A549 (cell line): ENCODE measurements around the gene APCDD1L.

Source experiments
- CHD2 ChIP-seq: fragments of 150-350 bp; IDR thresholded peaks from 2 replicates; pipeline ENCODE4 v1.6.1; 2014; ENCODE audit warnings: low read length; ENCODE audit not compliant: partially characterized antibody
- ESRRA ChIP-seq: fragments of 150-350 bp; IDR thresholded peaks from 2 replicates; pipeline ENCODE4 v1.6.1; 2014; ENCODE audit warnings: mild to moderate bottlenecking, low read length, borderline replicate concordance
- MAFK ChIP-seq: fragments of 450-650 bp; IDR thresholded peaks from 2 replicates; pipeline ENCODE4 v1.6.1; 2014; ENCODE audit not compliant: partially characterized antibody
- POLR2A ChIP-seq: IDR thresholded peaks from 2 replicates; pipeline ENCODE4 v1.6.1; 2012; ENCODE audit warnings: mild to moderate bottlenecking, low read length
- POLR2AphosphoS2 ChIP-seq: conservative IDR thresholded peaks from 2 replicates; pipeline ENCODE4 v1.6.1; 2012; ENCODE audit warnings: low read length, improper control_type of control experiment, inconsistent platforms
- RFX5 ChIP-seq: fragments of 450-650 bp; IDR thresholded peaks from 2 replicates; pipeline ENCODE4 v1.7.1; 2014; ENCODE audit warnings: antibody characterized with exemption, mild to moderate bottlenecking, moderate library complexity
- TP53 ChIP-seq: fragments of 250-450 bp; sonication (Bioruptor Pico); IDR thresholded peaks from 2 replicates; pipeline ENCODE4 v1.5.0; 2021; ENCODE audit warnings: mild to moderate bottlenecking, moderate library complexity
- TF ChIP-seq, protein P1 (sequence below): fragments of >200 bp; sonication (Bioruptor Twin); formaldehyde crosslinking; IDR thresholded peaks from 3 replicates; pipeline ENCODE4 v1.5.1; 2016
- TF ChIP-seq, protein P2 (sequence below): fragments of 150-350 bp; IDR thresholded peaks from 2 replicates; pipeline ENCODE4 v1.6.1; 2014; ENCODE audit warnings: low read depth, mild to moderate bottlenecking, low read length

DNA sequence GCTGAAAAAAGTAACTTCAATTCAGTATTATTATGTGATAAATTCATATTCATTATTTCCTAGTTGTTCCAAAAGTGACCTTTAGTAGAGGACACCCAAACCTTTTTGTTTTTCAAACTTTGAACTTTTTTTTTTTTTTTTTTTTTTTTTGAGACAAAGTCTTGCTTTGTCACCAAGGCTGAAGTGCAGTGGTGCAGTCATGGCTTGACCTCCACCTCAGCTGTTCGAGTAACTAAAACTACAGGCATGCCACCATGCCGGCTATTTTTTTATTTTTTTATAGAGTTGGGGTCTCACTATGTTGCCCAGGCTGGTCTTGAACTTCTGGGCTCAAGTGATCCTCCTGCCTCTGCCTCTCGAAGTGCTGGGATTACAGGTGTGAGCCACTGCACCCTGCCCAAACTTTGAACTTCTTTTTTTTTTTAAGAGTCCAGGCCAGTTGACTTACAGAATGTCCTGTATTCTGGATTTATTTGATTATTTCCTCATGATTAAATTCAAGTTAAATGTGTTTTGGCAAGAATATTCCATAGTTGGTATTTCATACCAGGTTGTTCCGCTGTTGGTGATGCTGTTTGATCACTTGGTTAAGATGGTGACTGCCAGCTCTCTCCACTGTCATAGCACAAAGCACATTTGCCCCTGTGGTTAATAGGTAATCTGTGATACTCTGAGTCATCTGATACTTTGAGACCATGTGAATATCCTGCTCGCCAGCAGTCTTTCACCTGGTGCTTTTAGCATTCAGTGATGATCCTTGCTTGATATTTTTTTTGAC lies 78.1 kb downstream of the APCDD1L start:
- TF ChIP-seq POLR2AphosphoS2 (no peak), POLR2A (no peak), RFX5 (no peak), ESRRA (no peak), MAFK (no peak), CHD2 (no peak), TP53 (CRISPR knock-in tag) (no peak)
- TF ChIP-seq, protein P1, sequence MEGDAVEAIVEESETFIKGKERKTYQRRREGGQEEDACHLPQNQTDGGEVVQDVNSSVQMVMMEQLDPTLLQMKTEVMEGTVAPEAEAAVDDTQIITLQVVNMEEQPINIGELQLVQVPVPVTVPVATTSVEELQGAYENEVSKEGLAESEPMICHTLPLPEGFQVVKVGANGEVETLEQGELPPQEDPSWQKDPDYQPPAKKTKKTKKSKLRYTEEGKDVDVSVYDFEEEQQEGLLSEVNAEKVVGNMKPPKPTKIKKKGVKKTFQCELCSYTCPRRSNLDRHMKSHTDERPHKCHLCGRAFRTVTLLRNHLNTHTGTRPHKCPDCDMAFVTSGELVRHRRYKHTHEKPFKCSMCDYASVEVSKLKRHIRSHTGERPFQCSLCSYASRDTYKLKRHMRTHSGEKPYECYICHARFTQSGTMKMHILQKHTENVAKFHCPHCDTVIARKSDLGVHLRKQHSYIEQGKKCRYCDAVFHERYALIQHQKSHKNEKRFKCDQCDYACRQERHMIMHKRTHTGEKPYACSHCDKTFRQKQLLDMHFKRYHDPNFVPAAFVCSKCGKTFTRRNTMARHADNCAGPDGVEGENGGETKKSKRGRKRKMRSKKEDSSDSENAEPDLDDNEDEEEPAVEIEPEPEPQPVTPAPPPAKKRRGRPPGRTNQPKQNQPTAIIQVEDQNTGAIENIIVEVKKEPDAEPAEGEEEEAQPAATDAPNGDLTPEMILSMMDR = no peak
- TF ChIP-seq, protein P2, sequence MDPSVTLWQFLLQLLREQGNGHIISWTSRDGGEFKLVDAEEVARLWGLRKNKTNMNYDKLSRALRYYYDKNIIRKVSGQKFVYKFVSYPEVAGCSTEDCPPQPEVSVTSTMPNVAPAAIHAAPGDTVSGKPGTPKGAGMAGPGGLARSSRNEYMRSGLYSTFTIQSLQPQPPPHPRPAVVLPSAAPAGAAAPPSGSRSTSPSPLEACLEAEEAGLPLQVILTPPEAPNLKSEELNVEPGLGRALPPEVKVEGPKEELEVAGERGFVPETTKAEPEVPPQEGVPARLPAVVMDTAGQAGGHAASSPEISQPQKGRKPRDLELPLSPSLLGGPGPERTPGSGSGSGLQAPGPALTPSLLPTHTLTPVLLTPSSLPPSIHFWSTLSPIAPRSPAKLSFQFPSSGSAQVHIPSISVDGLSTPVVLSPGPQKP = no peak
